Nucleus accumbens (tissue), 56 donors: ENCODE measurements around the gene EFEMP1.

Source experiments
- DNase-seq, 56 donors: peaks; one replicate each; lab custom pipeline; 2025; lab: John Stamatoyannopoulos, UW

EFEMP1 gene

GRCh38 chr2:55936351-55936750 lies 12.8 kb upstream of the EFEMP1 start:
- no peak for DNase-seq

- no peak for DNase-seq
These were observed 10.8 kb upstream of the EFEMP1 start for GRCh38 chr2:55934337-55934736.

- DNase-seq, result no peak
These were observed 9.3 kb upstream of the EFEMP1 start for GRCh38 chr2:55932843-55933242.

- DNase-seq, result no peak
These were observed 7.7 kb upstream of the EFEMP1 start for GRCh38 chr2:55931281-55931680.

GRCh38 chr2:55929476-55929875 lies 5.9 kb upstream of the EFEMP1 start:
- no peak for DNase-seq

- no peak for DNase-seq
These were observed 3.4 kb upstream of the EFEMP1 start for GRCh38 chr2:55926974-55927373.

- DNase-seq, result no peak
These were observed 2.7 kb upstream of the EFEMP1 start for GRCh38 chr2:55926246-55926645.

GRCh38 chr2:55923982-55924321 lies 370 bp upstream of the EFEMP1 start:
- DNase-seq, result peak in 1 of 56 donors; percentile 71

- no peak for DNase-seq
These were observed 1.2 kb downstream of the EFEMP1 start for GRCh38 chr2:55922291-55922907.

GRCh38 chr2:55919574-55919973 lies 4.0 kb downstream of the EFEMP1 start:
- DNase-seq, result no peak

GRCh38 chr2:55918856-55919255 lies 4.7 kb downstream of the EFEMP1 start:
- no peak for DNase-seq

- peak in 8 of 56 donors; percentile 4 to 28 (median 11) for DNase-seq
These were observed 5.7 kb downstream of the EFEMP1 start for GRCh38 chr2:55917713-55918390.

GRCh38 chr2:55917117-55917516 lies 6.5 kb downstream of the EFEMP1 start:
- DNase-seq, result no peak

- no peak for DNase-seq
These were observed 7.0 kb downstream of the EFEMP1 start for GRCh38 chr2:55916473-55917049.

- DNase-seq, result no peak
These were observed 8.8 kb downstream of the EFEMP1 start for GRCh38 chr2:55914786-55915185.

GRCh38 chr2:55912926-55913325 lies 10.7 kb downstream of the EFEMP1 start:
- no peak for DNase-seq

- no peak for DNase-seq
These were observed 13.5 kb downstream of the EFEMP1 start for GRCh38 chr2:55910077-55910476.

GRCh38 chr2:55907686-55908085 lies 15.9 kb downstream of the EFEMP1 start:
- DNase-seq, result no peak

GRCh38 chr2:55906993-55907392 lies 16.6 kb downstream of the EFEMP1 start:
- no peak for DNase-seq

- no peak for DNase-seq
These were observed 19.9 kb downstream of the EFEMP1 start for GRCh38 chr2:55903727-55904126.

GRCh38 chr2:55902971-55903370 lies 20.6 kb downstream of the EFEMP1 start:
- DNase-seq, result no peak

GRCh38 chr2:55902429-55902828 lies 21.2 kb downstream of the EFEMP1 start:
- no peak for DNase-seq
